Smooth muscle cell of the brain vasculature (primary cell): ENCODE results near the gene UPF1.
A peak's percentile ranks its signal among the peaks of the same experiment; 100 is the strongest.

Experiments
- DNase-seq: peaks from one replicate; pipeline ENCODE4 v3.0.0-alpha.2; 2012; ENCODE audit warnings: low read depth, low spot score

Gene UPF1

GRCh38 chr19:18831524-18832305, at the start of gene UPF1:
Gene UPF1, plus strand, starts transcription at chr19:18831959. Its CDS starts 251 bp downstream, at chr19:18832210.
- DNase-seq: peak; percentile 60

GRCh38 chr19:18782559-18783225, 49.1 kb upstream of the UPF1 start:
- no peak for DNase-seq

- no peak for DNase-seq
Observed at GRCh38 chr19:18783958-18784785, 47.6 kb upstream of the UPF1 start.

- DNase-seq: no peak
Observed at GRCh38 chr19:18784786-18785120, 47.0 kb upstream of the UPF1 start.

GRCh38 chr19:18785179-18786124, 46.3 kb upstream of the UPF1 start:
- no peak for DNase-seq

GRCh38 chr19:18788529-18789421, 43.0 kb upstream of the UPF1 start:
- no peak for DNase-seq

- DNase-seq: no peak
Observed at GRCh38 chr19:18789422-18789869, 42.3 kb upstream of the UPF1 start.

GRCh38 chr19:18789883-18790565, 41.7 kb upstream of the UPF1 start:
- no peak for DNase-seq

- no peak for DNase-seq
Observed at GRCh38 chr19:18790566-18791314, 41.0 kb upstream of the UPF1 start, which contains the start of gene COMP. Gene COMP, minus strand, starts transcription at chr19:18791305. Its CDS starts 36 bp downstream, at chr19:18791269.

- DNase-seq: no peak
Observed at GRCh38 chr19:18791315-18791678, 40.5 kb upstream of the UPF1 start.

GRCh38 chr19:18792661-18793060, 39.1 kb upstream of the UPF1 start:
- DNase-seq: no peak

- no peak for DNase-seq
Observed at GRCh38 chr19:18793144-18794028, 38.4 kb upstream of the UPF1 start.

- no peak for DNase-seq
Observed at GRCh38 chr19:18794029-18794313, 37.8 kb upstream of the UPF1 start.

GRCh38 chr19:18794692-18795091, 37.1 kb upstream of the UPF1 start:
- no peak for DNase-seq

- no peak for DNase-seq
Observed at GRCh38 chr19:18795540-18795939, 36.2 kb upstream of the UPF1 start.

GRCh38 chr19:18796239-18796638, 35.5 kb upstream of the UPF1 start:
- DNase-seq: no peak

GRCh38 chr19:18798384-18799352, 33.1 kb upstream of the UPF1 start:
- no peak for DNase-seq
